ENCODE data around the gene KRT77. TPM values are rescaled to one million over a fixed set of nuclear protein-coding genes. Genes with fewer than 3 reads are reported as not detected.

KRT77 gene
- total RNA-seq, 1 donor from 2014 or later, result not detected

DNA sequence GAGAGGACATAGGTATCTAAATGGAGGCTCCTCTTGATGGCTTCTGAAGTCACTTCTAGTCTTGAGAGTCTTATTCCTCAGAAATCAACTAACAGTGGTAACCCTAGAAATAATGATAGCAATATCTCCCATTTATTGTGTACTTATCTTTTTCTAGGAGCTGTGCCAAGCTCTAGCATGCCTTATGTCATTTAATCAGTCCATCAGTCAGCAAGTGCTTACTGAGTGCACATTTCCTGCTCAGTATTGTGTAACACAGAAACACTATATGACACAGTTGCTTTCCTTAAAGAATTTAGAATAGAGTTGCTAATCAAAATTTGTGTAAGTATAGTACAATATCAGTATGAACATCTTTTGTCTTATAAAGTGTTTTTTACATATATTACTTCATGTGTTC, 37.3 kb upstream of the KRT77 start:
- no peaks in the 10 kb centered on the region for H3K36me3 Mint-ChIP-seq (ENCODE audit: unreplicated experiment)
- DNase-seq (ENCODE audit: extremely low spot score, unreplicated experiment), result no peak
- peaks cover 5% of the 10 kb centered on the region for H3K27me3 Mint-ChIP-seq (ENCODE audit: unreplicated experiment)
- TF ChIP-seq, protein P1, sequence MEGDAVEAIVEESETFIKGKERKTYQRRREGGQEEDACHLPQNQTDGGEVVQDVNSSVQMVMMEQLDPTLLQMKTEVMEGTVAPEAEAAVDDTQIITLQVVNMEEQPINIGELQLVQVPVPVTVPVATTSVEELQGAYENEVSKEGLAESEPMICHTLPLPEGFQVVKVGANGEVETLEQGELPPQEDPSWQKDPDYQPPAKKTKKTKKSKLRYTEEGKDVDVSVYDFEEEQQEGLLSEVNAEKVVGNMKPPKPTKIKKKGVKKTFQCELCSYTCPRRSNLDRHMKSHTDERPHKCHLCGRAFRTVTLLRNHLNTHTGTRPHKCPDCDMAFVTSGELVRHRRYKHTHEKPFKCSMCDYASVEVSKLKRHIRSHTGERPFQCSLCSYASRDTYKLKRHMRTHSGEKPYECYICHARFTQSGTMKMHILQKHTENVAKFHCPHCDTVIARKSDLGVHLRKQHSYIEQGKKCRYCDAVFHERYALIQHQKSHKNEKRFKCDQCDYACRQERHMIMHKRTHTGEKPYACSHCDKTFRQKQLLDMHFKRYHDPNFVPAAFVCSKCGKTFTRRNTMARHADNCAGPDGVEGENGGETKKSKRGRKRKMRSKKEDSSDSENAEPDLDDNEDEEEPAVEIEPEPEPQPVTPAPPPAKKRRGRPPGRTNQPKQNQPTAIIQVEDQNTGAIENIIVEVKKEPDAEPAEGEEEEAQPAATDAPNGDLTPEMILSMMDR (IDR thresholded peaks at IDR 0.05), result no peak
- no peaks in the 10 kb centered on the region for H3K9me3 Mint-ChIP-seq (ENCODE audit: unreplicated experiment)
- H3K4me3 Mint-ChIP-seq (ENCODE audit: unreplicated experiment), result no peak overlapping the region
- no peaks in the 10 kb centered on the region for H3K4me1 Mint-ChIP-seq (ENCODE audit: unreplicated experiment)
- no peak overlapping the region for H3K27ac Mint-ChIP-seq (ENCODE audit: unreplicated experiment)

DNA sequence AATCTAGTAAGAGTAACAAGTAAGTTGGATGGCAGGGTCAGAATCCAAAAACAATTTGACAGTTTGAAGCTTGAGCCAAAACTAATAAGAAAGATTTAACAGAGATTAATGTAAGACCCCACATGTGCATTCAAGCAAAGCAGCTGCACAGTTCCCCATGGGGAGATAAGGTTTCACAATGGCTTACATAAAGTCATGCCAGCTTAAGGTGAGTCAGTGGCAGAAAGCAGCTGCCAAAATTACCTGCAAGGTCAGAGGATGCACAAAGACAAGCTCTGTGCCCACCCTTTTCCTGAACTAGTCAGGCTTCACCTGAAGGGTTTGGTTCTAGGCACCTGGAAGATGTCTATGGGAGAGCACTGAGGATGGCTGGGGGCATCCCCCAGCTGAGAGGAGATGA, 36.6 kb upstream of the KRT77 start:
- Mint-ChIP-seq H3K4me3 (ENCODE audit: unreplicated experiment) (no peak overlapping the region), H3K36me3 (ENCODE audit: unreplicated experiment) (no peaks in the 10 kb centered on the region), H3K9me3 (ENCODE audit: unreplicated experiment) (no peaks in the 10 kb centered on the region), H3K27ac (ENCODE audit: unreplicated experiment) (no peak overlapping the region), H3K27me3 (ENCODE audit: unreplicated experiment) (peaks cover 5% of the 10 kb centered on the region), H3K4me1 (ENCODE audit: unreplicated experiment) (no peaks in the 10 kb centered on the region)
- TF ChIP-seq, protein P1 (IDR thresholded peaks at IDR 0.05), result no peak
- no peak for DNase-seq (ENCODE audit: extremely low spot score, unreplicated experiment)

DNA sequence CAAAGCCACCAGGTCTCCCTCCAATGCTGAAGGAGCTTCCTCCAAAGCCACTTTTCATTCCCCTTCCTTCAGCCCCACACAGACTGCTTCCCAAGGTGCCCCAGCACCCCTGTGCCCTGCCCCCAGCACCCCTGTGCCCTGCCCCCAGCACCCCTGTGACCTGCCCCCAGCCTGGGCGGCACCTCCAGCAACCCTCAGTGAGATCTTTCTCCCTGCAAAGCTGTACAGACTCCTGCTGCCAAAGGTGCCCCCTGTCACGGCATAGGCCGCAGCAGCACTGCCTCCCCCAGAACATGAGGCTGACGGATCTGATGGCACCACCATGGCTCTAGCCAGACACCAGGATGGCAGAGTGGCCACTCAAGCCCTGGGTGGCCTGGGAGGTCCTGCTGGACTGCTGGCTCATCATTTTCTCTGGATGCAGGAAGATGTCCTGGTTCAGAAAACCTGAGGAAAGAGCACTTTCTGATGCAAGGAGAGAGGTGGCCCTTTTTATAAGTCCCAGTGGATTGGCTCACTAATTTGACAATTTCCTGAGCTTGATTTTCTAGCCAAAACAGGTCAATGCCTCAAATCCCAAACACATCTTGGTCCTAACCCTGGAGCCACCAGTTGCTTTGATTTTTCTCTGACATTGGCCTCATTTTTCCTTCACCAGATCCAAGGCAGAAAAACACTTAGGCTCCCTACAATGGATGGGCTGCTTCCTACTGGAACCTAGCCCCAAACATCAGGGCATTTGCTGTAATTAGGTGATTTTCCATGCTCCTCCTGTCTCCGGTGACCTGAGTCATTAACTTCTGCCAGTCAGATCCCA, 32.7 kb upstream of the KRT77 start:
- H3K4me3 Mint-ChIP-seq (ENCODE audit: unreplicated experiment), result no peak overlapping the region
- no peak overlapping the region for H3K27ac Mint-ChIP-seq (ENCODE audit: unreplicated experiment)
- TF ChIP-seq, protein P1 (IDR thresholded peaks at IDR 0.05), result no peak
- H3K9me3 Mint-ChIP-seq (ENCODE audit: unreplicated experiment), result no peaks in the 10 kb centered on the region
- H3K36me3 Mint-ChIP-seq (ENCODE audit: unreplicated experiment), result no peaks in the 10 kb centered on the region
- no peaks in the 10 kb centered on the region for H3K4me1 Mint-ChIP-seq (ENCODE audit: unreplicated experiment)
- peaks cover 7% of the 10 kb centered on the region for H3K27me3 Mint-ChIP-seq (ENCODE audit: unreplicated experiment)
- DNase-seq (ENCODE audit: extremely low spot score, unreplicated experiment), result no peak

DNA sequence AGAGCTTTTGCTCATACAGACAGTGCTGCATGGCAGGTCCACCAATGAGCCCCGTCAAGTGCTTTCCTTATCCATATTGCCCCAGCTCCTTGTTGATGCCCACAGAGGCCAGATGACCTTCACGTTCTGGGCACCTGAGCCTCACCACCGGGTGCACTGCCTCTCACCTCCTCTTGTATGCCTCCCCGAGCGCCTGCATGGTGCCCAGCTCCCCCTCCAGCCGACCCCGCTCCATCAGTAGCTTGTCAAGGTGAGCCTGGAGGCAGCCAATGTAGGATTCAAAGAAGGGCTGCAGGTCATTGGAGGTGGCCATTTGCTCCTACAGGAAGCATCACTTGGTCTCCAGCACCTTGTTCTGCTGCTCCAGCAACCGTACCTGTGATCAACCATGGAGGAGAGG, 31.8 kb upstream of the KRT77 start:
- TF ChIP-seq, protein P1 (IDR thresholded peaks at IDR 0.05), result no peak
- Mint-ChIP-seq H3K9me3 (ENCODE audit: unreplicated experiment) (no peaks in the 10 kb centered on the region), H3K27me3 (ENCODE audit: unreplicated experiment) (peaks cover 9% of the 10 kb centered on the region), H3K4me3 (ENCODE audit: unreplicated experiment) (no peak overlapping the region), H3K36me3 (ENCODE audit: unreplicated experiment) (no peaks in the 10 kb centered on the region), H3K27ac (ENCODE audit: unreplicated experiment) (no peak overlapping the region), H3K4me1 (ENCODE audit: unreplicated experiment) (no peaks in the 10 kb centered on the region)
- no peak for DNase-seq (ENCODE audit: extremely low spot score, unreplicated experiment)

DNA sequence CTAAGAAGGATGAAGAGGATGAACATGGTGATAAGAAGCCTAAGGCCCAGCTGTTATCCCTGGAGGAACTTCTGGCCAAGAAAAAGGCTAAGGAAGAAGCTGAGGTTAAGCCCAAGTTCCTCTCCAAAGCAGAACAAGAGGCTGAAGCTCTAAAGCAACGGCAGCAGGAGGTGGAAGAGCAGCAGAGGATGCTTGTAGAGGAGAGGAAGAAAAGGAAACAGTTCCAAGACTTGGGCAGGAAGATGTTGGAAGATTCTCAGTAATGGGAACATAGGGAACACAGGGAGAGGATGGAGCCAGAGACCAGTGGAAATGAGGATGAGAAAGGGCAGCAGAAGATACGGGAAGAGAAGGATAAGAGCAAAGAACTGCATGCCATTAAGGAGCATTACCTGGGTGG, 27.5 kb upstream of the KRT77 start:
- no peaks in the 10 kb centered on the region for H3K4me1 Mint-ChIP-seq (ENCODE audit: unreplicated experiment)
- DNase-seq (ENCODE audit: extremely low spot score, unreplicated experiment), result no peak
- H3K9me3 Mint-ChIP-seq (ENCODE audit: unreplicated experiment), result no peaks in the 10 kb centered on the region
- H3K27ac Mint-ChIP-seq (ENCODE audit: unreplicated experiment), result no peak overlapping the region
- no peaks in the 10 kb centered on the region for H3K36me3 Mint-ChIP-seq (ENCODE audit: unreplicated experiment)
- H3K27me3 Mint-ChIP-seq (ENCODE audit: unreplicated experiment), result peaks cover 34% of the 10 kb centered on the region
- no peak overlapping the region for H3K4me3 Mint-ChIP-seq (ENCODE audit: unreplicated experiment)
- TF ChIP-seq, protein P1 (IDR thresholded peaks at IDR 0.05), result no peak

Data from osteocyte (in vitro differentiated cells).